Ammon's horn (tissue), 1 donor: ENCODE data around the gene F8A3.
"Not testable (repeated sequence)": the region's sequence is repeated elsewhere in the genome, so short reads cannot be mapped to it uniquely, and the experiment has no call there.

Source experiments
- DNase-seq: peaks from one replicate; pipeline ENCODE4 v3.0.0-alpha.2; 2016; ENCODE audit warnings: low spot score

The F8A3 gene

DNA sequence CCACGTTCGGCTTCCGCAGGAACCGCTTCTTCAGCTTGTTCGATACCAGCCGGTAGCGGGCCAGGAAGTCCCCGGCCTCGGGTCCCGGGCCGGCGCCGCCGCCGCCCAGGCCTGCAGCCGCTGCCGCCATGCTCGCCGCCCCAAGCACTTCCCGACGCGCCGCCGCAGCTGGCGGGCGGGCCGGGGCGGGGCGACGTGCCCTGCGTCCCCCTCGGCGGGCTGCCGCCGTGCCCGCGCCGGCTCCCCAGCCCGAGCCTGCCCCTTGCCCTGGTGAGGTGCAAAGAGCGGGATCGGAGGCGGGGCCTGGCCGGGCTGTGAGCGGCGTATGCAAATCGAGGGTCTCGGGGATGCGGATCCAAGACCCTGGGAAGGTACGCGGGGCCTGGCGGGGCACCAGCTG, at the start of gene F8A3:
F8A3 (minus strand) TSS at position 150 of the 400 bp plus-strand sequence; CDS start at position 130, 20 bp downstream.
- DNase-seq = not testable (repeated sequence)

DNA sequence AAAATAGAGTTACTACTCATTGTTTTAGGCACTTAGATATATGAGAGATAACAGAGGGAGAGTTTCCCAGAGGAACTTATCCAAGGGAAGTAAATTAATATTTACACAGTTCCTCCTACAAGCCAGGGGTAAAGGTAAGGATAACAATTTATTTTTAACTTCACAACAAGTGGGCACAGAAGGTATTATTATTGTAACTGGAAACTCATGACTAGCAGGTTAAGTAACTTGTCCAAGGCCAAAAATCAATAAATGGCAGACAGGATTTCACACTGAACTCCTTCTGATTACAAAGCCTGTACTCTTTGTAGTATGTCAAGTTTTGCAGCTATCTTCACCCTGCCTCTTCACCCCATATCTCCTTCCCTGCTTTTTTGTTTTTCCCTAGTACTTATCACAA, 46.9 kb upstream of the F8A3 start:
- DNase-seq = no peak

DNA sequence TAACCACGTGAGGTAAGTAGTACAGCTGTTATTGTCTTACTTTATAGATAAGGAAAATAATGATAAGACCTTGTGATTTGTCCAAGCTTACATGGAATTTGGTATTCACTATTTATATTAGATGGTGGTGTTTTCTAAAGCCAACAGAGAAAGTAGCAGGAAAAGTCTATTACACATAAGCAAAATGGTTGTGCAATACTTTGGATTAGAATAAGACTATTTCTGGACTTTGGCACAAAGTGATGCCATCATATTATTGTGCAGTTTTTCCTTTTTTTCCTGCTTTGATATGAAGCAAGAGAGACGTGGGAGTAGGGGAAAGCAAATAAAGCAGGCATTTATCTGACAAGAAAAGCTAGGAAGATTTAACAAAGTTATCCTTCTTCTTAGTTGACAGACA, 36.7 kb upstream of the F8A3 start:
- DNase-seq = not testable (repeated sequence)

DNA sequence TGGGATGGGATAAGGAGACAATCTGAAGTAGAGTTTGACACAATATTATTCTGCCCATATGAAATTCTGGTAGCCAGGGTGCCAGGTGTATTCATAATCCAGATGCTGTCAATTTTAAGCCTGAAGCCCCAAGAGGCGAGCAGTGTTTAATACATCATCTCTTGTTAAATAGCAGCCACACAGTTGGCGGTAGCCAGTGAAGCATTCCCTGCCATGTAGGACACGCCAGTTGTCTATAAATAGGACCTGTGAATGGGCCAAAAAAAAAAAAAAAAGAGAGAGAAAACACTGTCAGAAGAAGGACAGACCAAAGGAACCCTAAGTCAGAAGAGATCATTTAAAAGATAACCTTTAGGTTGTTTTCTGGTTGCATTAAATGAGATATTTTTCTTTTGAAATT, 33.0 kb upstream of the F8A3 start:
- not testable (repeated sequence) for DNase-seq

DNA sequence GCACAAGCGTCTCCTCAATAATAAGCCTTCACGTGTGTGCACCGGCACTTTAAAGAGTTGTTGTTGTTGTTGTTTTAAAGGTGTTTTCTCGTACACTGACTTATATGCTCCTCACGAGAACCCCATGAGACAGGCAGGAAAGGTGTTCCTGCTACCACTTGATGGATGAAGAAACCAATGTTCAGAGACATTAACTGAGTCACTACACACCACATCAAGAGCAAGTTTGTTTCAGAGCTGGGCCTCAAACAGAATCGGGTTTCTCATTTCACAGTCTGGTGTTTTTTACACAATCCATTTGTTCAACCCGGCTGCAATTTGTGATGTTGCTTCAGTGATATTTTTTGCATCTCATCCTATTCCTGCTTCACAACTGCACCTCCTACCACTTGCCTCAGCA, 18.7 kb upstream of the F8A3 start:
- not testable (repeated sequence) for DNase-seq

DNA sequence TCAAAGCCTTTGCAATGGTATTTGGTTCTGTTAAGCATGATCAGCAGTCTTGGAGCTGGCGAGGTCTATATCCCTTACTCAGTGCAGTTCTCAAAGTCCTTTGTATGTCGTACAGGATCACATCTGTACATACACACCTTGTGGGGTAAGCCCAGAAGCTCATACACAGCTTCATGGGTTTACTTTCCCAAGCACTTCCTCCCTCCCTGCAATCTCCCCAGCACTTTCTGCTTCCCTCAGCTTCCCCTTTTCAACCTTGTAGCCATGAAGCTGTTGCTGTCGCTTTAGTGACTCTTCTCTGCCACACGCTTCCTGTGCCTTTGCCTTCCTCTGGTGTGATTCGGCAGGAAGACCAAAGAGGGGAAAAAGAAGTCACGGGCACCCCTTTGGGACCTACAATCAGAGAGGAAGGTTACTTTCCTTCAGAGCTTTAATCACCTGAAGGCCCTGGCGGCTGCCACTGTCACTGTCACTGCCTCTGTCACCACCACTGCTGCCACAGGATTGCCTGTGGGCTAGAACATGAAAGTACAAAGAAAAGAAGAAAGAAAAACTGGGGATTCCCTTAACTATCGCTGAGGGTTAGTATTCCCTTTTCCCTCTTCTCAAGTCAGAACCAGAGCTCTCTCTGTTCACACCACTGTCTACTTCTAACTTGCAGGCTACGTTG, 8.0 kb upstream of the F8A3 start:
- not testable (repeated sequence) for DNase-seq

DNA sequence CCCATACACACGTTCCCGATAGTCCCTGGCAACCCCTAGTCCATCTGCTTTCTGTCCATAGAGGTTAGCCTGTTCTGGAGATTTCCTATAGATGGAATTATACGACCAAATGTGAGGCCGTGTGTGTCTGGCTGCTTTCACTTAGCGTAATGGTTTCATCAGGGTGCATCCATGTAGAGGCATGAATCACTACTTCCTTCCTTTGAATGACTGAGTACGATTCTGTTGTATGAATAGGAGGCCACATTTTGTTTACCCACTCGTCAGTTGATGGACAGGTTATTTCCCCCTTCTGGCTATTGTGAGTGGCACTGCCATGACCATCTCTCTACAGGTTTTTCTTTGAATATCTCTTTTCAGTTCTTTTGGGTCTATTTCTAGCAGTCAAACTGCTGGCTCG, 2.1 kb upstream of the F8A3 start:
- DNase-seq = not testable (repeated sequence)

DNA sequence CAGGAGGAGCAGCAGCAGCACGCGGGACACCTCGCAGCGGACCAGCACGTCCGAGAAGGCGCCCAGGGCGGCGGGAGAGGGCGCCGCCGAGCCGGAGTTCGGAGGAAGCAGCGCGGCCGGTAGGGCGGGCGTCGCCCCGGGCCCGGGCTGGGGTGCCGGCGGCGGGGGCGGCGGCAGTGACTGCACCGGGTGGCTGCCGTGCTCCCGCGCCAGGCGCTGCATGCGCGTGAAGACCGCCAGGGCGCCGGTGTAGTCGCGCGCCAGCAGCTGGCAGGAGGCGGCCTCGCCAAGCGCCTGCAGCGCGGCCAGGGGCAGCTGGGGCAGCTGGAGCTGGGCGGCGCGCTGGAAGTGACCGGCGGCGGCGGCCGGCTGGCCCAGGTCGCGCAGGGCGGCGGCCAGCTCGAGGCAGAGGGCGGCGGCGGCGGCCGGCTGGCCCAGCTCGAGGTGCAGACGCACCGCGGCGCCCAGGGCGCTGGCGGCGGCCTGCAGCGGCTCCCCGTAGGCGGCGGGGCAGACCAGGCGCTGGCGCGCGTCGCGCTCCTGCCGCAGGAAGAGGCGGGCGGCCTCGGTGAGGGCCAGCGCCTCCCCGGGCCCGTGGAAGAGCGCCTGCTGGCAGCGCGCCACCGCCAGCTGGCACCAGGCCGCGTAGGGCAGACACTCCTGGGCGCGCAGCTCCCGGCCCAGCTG, 516 bp downstream of the F8A3 start:
- not testable (repeated sequence) for DNase-seq

DNA sequence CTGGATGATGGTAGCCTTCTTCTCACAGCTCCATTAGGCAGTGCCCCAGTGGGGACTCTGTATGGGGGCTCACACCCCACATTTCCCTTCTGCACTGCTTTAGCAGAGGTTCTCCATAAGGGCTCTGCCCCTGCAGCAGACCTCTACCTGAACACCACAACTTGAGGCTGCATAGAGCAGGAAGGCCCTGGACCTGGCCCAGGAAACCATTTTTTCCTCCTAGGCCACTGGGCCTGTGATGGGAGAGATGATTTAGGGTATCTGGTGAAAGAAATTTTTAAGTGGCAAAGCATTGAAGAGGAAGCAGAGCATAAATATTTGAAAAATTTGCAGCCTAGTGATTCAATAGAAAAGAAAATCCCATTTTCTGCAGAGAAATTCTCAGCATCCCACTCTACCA, 17.3 kb downstream of the F8A3 start:
- no peak for DNase-seq

DNA sequence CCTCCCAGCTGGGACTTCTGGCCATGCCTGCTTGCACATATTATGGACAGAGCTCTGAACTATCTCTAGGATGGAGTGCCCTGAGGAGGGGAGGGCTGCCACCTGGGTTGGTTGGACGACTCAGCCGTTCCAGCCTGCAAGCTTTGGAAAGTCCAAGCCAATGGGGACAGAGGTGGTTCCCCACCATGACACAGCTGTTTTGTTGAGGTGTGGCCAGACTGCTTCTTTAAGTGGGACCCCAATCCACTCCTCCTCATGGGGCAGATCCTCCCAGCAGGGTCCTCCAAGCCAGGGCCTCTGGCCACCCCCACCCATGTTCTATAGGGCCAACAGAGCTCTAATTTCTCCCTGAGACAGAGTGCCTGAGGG, 22.7 kb downstream of the F8A3 start:
- DNase-seq = no peak

DNA sequence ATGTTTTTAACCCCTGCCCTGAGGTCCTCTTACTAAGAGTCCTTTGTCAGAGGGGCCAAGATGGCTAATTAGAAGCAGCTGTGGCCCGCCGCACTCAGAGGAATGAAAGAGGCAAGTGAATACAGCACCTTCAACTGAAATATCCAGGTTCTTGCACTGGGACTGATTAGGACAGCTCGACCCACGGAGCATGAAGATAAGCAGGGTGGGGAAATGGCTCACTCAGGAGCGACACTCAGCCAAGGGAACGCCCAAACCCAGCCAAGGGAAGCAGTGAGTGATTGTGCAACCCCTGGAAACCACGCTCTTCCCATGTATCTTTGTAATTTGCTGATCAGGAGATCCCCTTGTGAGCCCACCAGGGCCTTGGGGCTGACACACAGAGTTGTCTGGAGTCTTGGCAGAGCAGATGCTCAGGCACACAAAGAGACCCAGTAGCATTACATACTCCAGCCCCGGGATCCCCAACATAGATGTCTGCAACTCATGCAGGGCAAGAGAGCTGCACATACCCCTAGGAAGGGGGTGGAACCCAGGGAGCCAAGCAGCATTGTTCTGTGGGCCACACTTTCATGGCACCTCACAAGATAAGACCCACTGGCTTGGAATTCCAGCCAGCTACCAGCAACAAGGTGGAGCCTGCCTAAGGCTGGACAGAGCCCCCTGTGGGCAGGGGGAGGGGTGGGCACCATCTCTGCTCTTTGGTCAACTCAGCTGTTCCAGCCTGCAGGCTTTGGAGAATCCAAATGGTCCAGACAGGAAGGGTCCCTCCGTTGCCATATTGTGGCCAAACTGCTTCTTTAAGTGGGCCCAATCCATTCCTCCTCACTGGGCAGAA, 23.3 kb downstream of the F8A3 start:
- no peak for DNase-seq

DNA sequence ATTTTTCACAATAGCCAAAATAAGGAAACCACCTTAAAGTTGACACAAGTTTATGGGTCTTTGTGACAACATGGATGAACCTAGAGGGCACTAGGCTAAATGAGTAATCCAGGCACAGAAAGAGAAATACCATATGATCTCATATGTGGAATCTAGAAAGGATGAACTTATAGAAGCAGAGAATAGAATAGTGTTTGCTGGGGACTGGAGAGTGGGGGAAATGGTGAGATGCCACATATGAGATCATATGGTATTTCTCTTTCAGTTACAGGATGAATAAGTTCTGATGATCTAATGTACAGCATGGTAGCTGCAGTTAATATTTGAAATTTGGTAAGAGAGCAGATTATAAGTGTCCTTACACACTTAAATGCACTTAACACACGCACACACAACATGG, 40.7 kb downstream of the F8A3 start:
- DNase-seq = no peak
